VCaP (cell line): ENCODE data around the gene SH3TC1.

Source experiments
- H3K27ac ChIP-seq: fragments of 450-650 bp; 2 replicates; pipeline ENCODE4 v1.5.1; 2017
- TF ChIP-seq, protein P1 (sequence below): fragments of 450-650 bp; conservative IDR thresholded peaks from 2 replicates; pipeline ENCODE4 v1.5.1; 2017; ENCODE audit warnings: mild to moderate bottlenecking, moderate library complexity

SH3TC1 gene

DNA sequence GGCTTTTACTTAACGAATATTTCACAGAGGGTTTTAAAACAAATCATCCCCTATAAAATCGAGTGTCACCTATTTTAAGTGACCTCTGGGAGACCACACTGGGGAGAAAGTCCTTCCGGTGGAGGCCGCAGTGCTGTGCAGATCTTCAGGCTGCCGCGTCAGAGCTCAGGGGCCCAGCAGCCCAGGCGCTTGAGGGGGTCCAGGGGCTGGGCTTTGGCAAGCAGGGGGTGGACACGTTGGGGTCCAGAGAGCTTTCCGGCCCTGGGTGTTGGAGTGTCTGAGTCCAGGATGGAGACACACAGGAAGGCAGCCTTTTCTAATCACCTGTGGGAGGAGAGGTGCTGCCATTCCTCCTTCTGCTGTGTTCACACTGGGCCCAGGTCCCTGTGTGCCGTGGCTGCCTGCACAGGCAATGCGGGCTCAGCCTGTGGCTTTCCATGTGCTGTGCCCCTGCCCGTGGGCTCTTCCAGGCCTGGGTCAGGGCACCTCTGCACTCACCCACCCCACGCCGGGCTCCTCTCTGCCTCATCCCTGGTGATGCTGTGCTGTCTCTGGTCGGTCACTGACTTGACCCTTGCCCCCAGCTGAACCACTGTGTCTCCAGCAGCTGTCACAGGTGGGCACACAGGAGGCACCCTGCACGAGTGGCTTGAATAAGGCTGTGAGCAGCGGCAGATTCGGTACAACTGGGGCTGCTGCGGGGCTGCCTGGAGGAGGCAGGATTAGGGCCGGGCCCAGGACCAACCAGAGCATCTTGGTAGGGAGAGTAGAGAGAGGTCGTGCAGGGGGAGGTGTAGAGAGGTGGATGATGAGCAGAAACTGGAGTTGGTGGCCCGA, 80.4 kb downstream of the SH3TC1 start:
- TF ChIP-seq, protein P1, sequence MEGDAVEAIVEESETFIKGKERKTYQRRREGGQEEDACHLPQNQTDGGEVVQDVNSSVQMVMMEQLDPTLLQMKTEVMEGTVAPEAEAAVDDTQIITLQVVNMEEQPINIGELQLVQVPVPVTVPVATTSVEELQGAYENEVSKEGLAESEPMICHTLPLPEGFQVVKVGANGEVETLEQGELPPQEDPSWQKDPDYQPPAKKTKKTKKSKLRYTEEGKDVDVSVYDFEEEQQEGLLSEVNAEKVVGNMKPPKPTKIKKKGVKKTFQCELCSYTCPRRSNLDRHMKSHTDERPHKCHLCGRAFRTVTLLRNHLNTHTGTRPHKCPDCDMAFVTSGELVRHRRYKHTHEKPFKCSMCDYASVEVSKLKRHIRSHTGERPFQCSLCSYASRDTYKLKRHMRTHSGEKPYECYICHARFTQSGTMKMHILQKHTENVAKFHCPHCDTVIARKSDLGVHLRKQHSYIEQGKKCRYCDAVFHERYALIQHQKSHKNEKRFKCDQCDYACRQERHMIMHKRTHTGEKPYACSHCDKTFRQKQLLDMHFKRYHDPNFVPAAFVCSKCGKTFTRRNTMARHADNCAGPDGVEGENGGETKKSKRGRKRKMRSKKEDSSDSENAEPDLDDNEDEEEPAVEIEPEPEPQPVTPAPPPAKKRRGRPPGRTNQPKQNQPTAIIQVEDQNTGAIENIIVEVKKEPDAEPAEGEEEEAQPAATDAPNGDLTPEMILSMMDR = no peak
- H3K27ac ChIP-seq = no peak overlapping the region

DNA sequence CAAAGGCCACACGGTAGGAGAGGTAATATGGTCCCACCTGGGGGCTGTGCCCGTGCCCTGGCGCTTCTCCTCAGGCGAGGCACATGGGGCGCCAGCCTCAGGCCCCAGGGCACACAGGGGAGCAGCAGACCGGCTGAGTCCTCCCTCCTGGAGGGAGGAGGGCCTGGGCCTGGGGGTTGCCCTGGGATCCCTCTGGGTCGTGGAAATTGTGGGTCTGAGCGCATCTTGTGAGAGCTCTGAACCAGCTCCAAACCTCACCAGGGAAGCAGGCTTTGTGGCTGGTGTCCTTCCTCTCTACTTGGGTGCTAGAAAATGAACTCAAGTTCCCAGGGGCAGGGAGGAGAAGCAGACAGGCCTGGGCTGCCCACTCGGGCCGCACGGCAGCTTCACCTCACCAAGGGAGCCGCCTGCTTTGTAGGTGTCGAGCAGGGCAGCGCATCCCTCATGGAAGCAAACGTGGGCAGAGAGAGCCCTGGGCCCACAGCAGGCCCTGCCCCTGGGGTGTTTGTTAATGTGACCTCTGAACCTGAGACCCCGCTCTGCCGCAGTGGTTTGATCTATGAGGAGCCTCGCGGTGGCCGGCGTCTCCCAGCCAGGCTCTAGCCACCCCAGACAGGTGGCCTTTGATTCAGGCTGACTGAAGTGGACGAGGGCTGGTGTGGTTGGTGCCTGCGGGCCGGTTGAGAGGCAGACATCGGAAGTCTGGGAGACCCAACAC, 81.2 kb downstream of the SH3TC1 start:
- TF ChIP-seq, protein P1 = no peak
- no peak overlapping the region for H3K27ac ChIP-seq

DNA sequence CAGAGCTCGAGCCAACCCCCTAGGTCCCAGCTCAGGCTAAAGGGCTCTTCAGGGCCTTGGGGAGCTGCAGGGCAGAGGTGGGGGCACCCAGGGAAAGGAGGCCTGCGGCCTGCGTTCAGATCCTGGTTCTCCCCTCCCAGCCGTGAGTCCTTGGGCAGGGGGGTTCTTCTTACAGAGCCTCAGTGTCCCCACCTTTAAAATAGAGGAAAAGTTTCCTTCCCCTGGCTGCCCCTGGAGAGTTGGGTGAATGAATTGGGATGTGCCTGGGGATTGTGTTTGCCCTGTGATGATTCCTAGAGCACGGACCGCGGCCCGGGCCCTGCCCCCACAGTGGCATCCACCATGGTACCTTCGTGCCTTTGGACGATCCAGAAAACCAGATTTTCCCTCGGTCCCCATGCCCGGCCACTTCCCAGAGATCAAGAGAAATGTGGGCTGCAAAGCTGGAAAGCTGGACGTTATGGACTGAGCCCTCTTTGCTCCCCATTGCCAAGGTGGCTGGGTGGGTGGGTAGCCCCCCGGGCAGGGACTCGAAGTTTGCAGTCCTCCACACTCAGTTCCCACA, 81.9 kb downstream of the SH3TC1 start:
- no peak overlapping the region for H3K27ac ChIP-seq

DNA sequence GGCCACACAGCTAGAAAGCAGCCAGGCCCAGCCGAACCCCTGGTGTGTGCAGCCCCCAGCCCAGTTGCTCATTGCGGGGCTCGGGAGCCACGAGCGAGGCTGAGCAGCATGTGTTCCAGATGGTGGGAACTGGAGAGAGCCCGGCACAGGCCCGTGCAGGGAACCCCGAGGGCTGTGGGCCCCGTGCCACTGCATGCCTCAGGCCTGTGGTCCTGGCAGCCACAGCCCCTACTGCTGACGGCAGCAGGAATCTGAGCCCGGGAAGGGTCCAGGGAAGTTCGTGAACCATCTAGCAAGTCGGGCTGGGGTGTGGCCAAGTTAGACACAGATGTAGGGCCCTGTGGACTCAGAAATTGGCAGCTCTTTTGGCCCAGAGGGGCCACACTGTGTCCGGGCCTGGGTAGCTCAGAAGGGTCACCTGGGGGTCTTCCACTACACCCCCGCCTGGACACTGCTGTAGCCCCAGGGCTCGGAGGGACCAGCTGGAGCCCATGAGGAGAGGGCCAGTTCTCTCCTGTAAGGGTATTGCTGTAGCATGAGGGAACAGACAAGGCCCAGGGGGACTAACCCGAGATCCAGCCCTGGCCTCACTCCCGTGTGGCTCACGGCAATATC, 82.5 kb downstream of the SH3TC1 start:
- H3K27ac ChIP-seq = no peak overlapping the region
- TF ChIP-seq, protein P1 = no peak

More for the DNA sequence above, 81.9 kb downstream of the SH3TC1 start:
- TF ChIP-seq, protein P1 = no peak

DNA sequence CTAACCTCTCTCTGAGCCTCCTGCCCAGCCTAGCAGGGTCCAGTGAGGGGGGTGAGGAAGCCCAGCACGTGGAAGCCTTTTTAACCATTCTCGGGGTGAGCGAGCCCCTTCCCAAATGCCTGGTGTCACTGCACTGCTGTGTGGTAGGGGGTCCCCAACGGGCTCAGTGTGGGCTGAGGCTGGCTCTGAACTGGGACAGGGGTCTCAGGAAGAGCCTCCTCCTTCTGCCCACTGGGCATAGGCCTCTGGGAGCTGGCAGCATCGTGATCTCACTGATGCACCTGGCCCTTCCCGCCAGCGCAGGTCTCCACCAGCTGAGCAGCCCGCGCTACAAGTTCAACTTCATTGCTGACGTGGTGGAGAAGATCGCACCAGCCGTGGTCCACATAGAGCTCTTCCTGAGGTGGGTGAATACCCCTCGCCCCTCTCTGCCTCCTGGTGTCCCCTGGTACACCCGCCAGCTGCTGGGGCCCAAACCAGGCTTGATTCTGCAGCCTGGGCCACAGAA, 83.1 kb downstream of the SH3TC1 start:
- no peak overlapping the region for H3K27ac ChIP-seq
- TF ChIP-seq, protein P1 = no peak

DNA sequence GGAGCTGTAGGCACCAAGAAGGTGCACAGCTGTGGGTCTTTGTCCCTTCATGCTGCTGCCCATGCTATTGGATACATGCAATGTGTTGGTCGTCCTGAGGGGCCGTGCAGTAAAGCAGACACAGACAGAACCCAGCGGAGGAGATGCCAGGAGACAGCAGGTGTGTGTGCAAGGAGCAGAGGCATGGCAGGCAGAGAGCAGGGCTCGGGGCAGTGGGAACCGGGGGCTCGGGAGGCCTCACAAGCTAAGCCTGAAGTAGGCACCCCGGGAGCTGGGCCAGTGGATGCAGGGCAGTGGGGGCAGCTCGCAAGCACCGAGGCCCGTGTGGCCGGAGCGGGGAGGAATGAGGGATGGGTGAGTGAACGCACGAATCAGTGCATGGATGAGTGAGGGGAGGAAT, 83.7 kb downstream of the SH3TC1 start:
- TF ChIP-seq, protein P1 = no peak
- no peak overlapping the region for H3K27ac ChIP-seq

DNA sequence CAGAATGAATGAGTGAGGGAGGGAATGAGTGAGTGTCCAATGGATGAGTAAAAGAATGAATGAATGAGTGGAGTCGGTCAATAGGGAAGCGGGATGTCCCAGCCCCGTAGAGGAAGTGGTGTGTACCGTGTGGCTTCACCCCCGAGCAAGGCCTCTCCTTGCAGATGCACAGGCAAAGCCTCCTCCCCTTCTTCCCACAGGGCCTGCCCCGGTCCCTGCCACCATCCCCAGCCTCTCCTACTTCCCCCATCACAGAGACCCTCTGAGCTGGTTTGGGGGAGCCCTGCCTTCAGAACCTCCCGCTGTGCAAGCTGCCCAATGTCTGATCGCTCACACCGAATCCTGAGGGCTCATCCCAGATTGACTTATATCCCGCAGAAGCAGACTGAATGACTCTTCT, 84.1 kb downstream of the SH3TC1 start:
- TF ChIP-seq, protein P1 = no peak
- H3K27ac ChIP-seq = no peak overlapping the region
